ENCODE results near the gene RBM47.

DNA sequence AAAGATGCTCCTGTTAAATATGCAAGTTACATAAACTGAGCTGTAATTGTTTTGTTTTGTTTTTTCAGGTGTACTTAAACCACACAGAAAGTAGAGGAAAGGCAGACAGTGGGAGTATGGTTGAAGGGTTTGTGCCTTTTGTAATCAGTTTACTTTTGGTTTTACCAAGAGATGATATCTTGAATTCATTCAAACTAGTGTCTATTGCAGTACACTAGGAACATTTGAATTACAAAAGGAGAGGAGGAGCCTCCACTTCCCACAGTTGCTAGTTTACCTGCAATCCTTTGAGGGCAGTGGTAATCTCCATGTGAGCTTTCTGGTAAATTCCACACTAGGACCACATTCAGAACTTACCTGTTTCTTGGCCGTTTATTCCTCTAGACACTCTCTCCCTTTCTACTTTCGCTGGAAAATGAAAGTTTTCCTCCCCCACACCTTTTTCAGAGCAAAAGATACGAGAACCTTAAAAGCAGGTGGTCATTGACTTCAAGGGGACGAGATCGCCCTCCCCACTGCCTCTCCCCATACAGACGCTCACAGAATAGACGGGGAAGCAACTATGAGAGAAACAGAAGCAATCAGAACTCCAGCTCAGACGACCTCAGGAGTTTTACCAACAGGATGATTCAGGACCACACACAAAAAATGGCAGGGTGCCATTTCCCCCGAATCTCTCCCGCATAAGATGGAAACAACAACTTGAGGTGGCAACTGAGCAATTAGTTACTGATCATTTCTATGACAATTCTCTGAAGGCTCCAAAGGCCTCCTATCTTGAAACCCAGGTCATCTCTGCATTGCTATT lies 3.3 kb downstream of the RBM47 start:
- TF ChIP-seq, protein P1, sequence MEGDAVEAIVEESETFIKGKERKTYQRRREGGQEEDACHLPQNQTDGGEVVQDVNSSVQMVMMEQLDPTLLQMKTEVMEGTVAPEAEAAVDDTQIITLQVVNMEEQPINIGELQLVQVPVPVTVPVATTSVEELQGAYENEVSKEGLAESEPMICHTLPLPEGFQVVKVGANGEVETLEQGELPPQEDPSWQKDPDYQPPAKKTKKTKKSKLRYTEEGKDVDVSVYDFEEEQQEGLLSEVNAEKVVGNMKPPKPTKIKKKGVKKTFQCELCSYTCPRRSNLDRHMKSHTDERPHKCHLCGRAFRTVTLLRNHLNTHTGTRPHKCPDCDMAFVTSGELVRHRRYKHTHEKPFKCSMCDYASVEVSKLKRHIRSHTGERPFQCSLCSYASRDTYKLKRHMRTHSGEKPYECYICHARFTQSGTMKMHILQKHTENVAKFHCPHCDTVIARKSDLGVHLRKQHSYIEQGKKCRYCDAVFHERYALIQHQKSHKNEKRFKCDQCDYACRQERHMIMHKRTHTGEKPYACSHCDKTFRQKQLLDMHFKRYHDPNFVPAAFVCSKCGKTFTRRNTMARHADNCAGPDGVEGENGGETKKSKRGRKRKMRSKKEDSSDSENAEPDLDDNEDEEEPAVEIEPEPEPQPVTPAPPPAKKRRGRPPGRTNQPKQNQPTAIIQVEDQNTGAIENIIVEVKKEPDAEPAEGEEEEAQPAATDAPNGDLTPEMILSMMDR (IDR thresholded peaks at IDR 0.05) = no peak
- no peak for TF ChIP-seq ZFX (IDR thresholded peaks at IDR 0.05; ENCODE audit: borderline replicate concordance)
